HG02642 (cell line): Measurements from ENCODE around the gene LRBA.
"Not testable (repeated sequence)": the region's sequence is repeated elsewhere in the genome, so short reads cannot be mapped to it uniquely, and the experiment has no call there.

ENCODE experiments used
- ATAC-seq: cut with Tn5 transposase; IDR thresholded peaks from one replicate; pipeline ENCODE4 v1.9.1; 2021; ENCODE audit warnings: mild to moderate bottlenecking; ENCODE audit not compliant: unreplicated experiment, poor library complexity

LRBA gene

DNA sequence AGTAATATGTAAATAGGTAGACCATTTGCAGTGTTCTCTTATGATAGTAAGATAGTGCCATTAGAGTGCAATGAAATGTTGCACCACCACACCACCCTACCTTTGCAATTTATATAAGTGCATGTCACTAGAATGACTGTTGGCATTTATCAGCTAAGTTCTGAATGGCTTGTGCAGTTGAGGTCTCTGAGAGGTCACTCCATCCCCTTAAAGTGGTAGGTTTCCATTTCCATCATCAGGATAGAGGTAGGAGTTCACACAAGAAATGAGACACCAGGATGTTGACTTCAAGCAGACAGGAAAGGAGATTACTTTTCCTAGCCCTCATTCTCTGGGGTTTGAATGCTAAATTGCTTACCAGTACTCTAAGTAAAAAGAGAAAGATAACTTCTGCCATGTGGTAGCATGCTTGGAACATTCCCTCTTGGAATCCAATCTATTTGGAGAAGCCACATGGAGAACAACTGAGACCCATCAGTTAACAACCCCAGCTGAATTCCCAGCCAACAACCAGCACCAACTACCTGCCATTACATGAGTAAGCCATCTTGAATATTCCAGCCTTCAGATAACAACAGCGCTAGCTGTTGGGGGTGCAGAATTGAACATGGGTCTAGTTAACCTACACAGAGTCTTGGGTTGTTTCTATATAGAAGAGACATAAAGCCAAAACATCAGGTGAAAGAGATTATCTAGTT lies 6.7 kb upstream of the LRBA start:
- no peak for ATAC-seq

DNA sequence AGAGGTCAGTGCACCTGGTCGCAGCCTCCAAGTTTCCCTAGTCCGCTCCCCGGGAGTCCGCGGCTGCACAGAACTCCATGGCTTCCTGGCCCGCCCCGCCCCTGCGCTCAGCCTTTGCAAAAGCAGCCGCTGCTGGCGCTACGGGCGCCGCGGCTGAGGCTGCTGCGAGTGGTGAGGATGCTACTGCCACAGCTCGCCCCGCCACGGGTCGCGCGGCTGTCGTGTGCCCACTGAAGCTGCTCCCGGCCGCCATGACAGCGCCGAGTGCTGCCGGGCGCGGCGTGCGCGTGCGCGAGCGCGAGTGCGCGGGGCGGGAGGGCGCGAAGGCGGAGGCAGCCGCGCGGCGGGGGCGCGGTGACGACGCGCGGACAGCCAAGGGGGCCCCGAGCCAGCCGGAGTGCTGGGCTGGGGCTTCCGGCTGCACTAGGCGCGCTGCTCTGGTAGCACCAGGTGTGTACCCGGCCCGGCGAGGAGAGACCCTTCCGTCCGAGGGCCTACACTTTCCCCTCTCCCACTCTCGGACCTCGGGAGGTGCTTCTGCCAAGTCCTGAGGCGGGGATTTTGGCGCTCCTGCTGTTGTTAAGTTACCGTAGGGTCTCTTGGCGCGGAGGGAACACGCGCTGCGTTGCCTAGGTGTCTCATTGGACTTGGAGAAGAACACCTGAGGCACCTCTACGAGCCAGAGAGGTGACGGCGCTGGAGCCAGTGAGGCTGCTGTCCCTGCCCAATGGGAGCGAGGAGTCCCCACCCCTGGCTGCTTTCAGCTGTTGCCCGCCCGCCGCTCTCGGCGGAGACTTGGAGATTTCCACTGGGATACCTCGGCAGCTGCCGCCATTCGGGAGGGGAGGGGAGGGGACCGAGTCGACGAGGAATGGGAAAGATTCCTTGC lies 619 bp upstream of the LRBA start:
- ATAC-seq, result peak; percentile 79

DNA sequence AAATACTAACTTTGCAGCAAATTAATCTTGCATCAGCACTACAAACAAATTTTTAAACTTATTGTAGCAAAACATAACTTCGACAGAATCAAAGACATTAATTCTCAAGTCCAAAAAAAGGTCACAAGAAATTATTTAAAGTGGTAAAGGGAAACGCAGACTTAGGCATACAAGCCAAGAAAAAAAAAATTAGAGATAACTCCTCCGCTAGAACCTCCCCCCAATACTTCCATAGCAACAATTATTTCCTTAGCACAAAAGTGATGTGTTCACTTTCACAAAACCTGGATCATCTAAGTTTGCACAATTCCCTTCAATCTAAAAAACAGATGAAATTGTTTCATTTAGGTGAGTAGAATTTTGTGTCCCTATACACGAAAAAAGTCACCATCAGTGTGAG lies 1.1 kb downstream of the LRBA start:
- ATAC-seq, result no peak

DNA sequence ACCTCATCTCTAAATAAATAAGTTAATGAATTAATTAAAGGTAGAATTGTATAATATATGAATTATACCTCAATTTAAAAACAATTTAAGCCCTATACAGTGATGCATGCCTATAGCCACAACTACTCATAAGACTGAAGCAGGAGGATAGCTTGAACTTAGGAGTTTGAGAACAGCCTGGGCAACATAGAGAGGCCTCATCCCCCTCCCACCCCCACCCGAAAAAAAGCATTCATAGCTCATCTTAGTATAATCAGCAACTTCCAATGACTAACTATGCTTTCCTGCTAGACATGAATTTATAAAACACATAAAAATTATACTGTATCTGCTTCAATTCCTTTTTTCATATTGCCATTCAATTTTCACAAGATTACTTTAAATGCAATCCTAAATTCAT lies 1.6 kb downstream of the LRBA start:
- no peak for ATAC-seq

DNA sequence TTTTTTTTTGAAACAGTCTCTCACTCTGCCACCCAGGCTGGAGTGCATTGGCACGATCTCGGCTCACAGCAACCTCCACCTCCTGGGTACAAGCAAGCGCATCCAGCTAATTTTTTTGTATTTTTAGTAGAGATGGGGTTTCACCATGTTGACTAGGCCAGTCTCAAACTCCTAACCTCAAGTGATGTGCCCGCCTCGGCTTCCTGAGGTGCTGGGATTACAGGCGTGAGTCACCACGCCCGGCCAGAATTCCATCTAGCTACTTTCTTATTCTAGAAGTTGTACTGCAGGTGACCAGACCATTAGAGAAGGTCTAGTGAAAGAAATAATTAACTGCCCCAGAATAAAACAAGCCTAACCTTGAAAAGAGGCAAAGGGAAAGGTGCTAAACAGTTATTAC lies 2.3 kb downstream of the LRBA start:
- no peak for ATAC-seq

DNA sequence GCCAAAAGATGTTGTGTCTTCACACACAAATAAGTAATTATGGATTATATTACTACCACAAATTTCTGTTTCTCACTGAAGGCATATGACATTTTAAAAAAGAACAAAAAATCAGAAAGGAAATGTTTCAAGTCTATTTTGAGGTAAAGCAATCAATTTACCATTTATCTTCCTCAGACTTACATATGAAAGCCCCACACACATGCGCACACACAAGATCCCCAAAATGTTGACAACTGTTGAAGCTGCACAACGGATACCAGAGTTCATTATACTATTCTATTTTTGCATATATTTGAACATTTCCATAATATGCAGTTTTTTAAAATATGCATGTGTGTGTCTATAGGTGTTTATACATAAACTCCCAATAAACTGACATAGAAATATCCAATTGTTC lies 2.7 kb downstream of the LRBA start:
- no peak for ATAC-seq

DNA sequence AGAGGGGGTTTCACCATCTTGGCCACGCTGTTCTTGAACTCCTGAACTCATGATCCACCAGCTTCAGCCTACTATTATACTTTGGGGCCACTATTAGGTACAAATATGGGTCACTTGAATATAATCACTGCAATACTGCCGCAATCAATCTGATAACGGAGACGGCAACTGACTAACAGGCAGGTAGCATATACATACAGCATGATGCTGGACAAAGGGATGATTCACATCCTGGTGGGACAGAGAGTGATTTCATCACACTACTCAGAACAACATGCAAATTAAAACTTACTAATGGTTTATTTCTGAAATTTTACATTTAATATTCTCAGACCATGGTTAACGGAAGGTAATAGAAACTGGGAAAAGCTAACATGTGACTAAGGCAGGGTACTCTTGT lies 10.9 kb downstream of the LRBA start:
- ATAC-seq, result no peak

DNA sequence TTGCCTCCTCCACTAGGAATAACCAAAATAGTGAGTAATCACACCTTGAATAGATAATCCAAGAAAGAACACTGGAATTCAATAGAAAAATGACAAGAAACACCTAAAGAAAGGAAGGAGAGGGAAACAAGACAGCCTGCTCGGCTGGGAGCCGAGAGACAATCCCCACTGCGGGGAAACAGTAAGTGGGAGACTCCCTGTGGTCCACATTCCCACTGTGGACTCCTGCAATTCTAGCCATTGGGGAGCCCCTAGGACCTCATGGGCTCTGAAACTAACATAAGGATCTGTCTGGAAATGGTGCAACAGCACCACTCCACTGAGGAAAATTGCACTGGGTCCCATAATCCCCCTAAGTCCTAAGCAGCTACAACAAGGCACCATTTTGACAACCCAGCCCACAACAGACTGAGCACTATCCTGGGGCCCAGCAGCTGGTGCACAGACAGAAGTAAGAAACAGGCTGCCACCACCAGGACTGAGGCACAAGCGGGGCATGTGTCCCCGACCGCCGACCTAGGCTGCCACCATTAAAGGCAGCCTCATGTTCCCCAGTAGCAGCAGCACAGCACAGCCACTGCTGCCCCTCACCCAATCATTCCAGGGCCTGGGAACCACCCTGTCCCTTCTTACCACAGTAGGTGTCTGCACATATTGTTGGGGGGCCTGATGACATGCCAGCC lies 14.2 kb downstream of the LRBA start:
- no peak for ATAC-seq

DNA sequence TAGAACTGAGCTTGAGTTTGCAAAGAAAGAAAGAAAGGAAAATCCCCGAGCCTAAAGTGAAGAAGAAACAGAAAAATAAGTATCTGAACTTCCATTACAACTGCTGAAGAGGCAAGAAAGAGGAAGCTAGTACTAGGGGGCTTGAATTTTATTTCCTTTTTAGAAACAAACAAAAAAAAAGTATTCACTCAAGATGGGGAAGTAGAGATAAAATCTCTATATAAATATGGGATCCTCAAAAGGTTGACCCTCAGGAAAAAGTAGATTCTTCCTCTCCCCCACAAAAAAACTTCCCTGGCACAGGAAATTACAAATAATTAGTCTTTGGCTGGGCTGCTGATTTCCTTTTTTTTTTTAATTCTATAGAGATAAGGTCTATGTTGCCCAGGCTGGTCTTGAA lies 16.0 kb downstream of the LRBA start:
- no peak for ATAC-seq

DNA sequence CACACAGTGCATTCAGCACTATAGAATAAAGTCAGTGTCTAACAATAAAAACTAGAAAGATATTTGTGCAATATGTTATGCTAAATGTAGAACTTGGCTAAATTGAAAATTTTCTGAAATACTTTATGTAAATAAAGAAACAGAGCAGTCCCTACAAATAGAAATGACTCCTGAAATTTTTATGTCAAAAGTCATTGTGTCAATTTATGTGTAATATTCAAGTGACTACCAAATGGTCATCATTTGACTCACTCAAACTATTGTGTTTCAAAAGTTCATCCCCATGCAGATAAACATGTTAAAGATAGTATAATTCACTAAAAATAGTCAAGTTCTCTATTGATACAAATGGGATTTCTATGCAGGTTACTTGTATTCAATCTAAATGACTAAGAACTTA lies 17.9 kb downstream of the LRBA start:
- no peak for ATAC-seq

DNA sequence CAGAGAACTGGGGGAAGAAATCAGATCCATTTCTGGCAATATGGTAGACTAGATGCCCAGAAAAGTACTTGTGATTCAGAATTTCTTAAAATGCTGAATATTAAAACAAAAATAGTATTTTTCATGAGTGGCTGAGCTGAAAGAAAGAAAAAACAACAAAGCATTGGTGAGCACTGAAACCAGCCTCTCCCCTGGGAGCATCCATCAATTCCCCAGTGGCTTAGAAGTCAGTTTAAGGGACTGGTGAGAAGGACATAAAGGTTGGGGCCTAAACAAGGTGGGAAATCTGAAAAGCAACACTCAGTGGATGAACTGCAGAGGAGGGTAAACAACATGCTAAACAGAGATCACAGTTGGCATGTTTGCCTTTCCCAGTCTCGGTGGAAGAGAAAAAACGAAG lies 20.4 kb downstream of the LRBA start:
- no peak for ATAC-seq

DNA sequence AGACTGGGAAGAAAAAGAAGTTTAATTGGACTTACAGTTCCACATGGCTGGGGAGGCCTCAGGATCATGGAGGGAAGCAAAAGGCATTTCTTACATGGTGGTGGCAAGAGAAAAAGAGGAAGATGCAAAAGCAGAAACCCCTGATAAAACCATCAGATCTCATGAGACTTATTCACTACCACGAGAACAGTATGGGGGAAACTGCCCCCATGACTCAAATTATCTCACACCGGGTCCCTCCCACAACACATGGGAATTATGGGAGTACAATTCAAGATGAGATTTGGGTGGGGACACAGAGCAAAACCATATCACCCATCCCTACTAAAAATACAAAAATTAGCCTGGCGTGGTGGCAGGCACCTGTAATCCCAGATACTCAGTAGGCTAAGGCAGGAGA lies 21.5 kb downstream of the LRBA start:
- not testable (repeated sequence) for ATAC-seq

DNA sequence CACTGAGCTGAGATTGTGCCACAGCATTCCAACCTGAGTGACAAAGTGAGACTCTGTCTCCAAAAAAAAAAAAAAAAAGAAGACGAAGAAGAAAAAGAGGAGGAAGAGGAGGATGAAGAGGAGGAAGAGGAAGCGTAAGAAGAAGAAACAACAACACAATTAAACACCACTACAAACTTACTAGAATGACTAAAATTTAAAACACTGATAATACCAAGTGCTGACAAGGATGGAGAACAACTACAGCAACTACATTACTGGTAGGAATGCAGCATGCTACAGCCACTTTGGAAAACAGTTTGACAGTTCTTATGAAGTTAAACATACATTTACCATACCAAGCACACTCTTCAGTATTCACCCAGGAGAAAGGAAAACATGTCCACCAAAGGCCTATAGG lies 24.1 kb downstream of the LRBA start:
- ATAC-seq, result no peak

DNA sequence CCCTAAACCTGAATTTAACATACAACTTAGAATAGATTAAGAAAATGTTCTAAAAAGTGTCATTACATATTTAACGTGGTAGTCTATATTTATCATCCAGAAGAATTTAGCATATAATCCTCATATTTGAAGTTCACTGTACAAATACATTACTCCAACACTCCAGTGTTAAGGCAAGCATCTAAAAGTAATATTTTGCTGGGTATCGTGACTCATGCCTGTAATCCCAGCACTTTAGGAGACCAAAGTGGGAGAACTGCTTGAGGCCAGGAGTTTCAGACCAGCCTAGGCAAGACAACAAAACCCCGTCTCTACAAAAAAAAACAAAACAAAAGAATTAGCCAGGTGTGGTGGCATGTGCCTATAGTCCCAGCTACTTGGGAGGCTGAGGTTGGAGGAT lies 24.8 kb downstream of the LRBA start:
- no peak for ATAC-seq

DNA sequence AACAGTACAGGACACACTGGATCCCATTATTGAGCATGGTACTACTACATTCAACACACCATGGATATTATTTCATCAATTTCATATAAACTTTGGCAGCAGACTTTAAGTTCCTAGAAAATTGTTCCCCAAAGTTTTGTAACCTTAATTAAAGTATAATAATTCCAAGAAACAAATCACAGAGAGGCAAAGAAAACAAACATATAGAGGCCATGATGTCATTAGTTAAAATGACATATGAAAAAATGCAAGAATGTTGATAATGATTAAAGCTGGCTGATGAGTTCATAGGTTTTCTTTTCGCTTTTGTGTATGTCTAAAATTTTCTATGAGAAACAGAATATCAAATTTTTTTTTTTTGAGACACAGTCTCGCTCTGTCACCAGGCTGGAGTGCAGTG lies 26.8 kb downstream of the LRBA start:
- no peak for ATAC-seq

DNA sequence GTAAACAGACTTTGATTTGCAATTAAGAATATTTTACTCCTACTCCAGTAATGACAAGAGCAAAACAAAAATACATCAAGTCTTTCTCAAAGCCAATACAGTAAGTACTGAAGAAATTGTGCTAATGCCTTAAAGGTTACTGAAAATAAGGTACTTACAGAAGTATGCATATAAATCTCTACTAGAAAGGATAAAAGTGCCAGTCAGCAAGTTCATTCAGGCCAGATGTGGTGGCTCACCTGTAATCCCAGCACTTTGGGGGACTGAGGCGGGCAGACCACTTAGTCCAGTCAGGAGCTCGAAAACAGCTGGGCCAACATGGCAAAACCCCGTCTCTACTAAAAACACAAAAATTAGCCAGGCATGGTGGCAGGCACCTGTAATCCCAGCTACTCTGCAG lies 27.9 kb downstream of the LRBA start:
- ATAC-seq, result no peak

DNA sequence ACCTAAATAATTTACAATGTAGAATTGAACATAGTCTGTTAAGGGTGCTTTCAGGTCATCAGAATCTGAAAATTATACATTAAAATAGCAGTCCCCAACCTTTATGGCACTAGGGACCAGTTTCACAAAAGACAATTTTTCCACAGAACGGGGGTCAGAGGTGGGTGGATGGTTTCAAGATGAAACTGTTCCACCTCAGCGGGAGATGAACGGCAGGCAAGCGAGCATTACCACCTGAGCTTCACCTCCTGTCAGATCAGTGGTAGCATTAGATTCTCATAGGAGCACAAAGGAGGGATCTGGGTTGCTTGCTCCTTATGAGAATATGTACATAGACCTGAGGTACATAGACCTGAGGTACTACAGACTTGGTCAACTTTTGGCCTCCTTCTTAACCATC lies 29.0 kb downstream of the LRBA start:
- ATAC-seq, result peak; percentile 71

DNA sequence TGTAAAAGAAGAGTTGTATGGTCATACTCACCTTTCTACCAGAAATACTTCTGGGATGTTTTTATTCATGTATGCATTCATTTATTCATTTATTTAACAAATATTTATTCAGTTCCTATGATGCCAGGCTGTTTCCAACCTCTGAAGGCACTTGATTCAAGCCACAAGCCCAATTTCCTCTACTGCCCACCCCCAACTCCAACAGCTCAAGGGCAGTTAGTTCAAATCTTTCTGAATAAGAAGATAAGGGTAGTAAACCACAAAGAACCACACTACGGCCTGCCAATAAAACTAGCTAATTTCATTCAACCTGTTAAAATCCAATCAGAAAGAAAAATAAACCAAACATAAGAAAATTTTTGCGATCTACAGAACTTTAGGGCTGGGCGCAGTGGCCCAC lies 31.2 kb downstream of the LRBA start:
- ATAC-seq, result no peak

DNA sequence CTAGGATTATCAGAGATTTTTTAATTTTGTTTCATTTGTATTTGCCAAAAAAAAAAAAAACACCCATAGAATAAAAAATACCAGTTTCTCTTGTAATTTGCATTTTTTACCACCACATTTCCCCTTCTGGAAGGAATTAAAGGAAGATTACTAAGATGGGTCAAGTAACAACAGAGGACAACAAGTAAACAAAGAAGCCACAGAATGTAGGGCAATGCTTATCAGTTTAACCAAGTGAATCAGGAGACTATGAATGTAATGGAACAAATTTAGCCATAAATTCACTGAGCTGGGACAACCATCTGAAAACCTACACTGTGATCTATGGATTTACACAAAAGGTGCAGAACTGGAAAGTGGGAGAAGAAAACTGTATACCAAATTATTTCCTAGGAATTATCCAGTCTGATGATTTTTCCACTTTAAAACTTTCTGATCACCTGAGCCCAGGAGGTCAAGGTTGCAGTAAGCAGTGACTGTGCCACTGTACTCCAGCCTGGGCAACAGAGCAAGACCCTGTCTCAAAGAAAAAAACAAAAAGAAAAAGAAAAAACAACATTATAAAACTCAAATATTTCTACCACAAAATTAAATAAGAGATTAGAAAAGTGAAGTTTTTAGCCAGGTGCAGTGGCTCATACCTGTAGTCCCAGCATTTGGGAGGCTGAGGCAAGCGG lies 32.4 kb downstream of the LRBA start:
- no peak for ATAC-seq

DNA sequence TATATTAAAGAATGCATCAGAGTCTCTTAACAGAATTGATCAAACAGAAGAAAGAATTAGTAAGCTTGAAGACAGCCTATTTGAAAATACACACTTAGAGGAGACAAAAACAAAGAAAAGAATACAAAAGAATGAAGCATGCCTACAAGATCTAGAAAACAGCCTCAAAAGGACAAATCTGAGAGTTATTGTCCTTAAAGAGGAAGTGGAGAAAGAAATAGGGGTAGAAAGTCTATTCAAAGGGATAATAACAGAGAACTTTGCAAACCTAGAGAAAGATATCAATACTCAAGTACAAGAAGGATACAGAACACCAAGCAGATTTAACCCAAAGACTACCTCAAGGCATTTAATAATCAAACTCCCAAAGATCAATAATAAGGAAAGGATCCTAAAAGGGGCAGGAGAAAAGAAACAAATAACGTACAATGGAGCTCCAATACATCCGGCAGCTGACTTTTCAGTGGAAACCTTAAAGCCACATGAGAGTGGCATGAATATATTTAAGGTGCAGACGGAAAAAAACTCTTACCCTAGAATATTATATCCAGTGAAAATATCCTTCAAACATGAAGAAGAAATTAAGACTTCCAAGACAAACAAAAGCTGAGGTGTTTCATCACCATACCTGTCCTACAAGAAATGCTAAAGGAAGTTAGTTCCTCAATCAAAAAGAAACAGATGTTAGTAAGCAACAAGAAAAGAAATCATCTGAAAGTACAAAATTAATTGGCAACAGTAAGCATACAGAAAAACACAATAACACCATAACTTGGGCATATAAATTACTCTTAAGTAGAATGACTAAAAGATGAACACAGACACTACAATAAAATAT lies 36.1 kb downstream of the LRBA start:
- no peak for ATAC-seq
